ENCODE data around the gene TCERG1L.

DNA sequence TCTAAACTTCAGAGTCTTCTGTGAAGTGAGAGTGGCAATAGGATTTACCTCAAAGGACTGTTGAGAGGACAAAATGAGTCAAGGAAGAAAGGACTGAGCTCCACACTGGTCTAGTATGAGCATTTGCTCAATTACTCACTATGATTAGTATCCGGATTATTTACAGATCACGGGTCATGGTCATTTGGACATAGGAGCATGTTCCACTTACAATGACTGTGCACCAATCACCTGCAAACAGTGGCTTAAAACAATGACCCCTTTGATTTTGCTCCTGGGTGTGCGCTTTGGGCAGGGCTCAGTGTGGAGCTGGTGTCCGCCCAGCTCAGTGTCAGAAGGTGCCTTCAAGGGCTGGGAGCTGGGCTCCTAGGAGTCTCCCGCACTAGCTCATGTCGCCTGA is 225.4 kb downstream of the TCERG1L start:
- TF ChIP-seq CTCF (IDR thresholded peaks at IDR 0.05; ENCODE audit: insufficient read depth, low read length, poor library complexity, severe bottlenecking) (no peak), EZH2phosphoT487 (conservative IDR thresholded peaks at IDR 0.05; ENCODE audit: low read length) (no peak)

All from SU-DHL-6 (cell line).